ENCODE results near the gene DHTKD1. TPM values are rescaled to one million over a fixed set of nuclear protein-coding genes. Genes with fewer than 3 reads are reported as not detected.
"Not testable (repeated sequence)": the region's sequence is repeated elsewhere in the genome, so short reads cannot be mapped to it uniquely, and the experiment has no call there.

Gene DHTKD1
- polyA plus RNA-seq, 5 donors, result 14.7 to 19.5 (median 19.1) TPM

DNA sequence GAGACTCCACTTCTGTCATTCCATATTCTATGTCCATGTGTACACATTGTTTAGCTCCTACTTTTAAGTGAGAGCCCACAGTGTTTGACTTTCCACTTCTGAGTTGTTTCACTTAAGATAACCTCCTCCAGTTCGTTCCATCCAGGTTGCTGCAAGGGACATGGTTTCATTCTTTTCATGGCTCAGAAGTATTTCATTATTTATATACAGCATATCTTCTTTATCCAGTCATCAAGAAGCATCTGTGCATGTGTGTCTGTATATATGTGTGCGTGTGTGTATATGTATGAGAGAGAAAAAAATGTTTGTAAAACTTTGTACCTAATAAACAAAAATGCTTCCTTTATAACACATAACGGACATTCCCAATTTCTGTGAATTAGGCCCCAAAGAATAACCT is 66.9 kb downstream of the DHTKD1 start:
- no peak for DNase-seq

DNA sequence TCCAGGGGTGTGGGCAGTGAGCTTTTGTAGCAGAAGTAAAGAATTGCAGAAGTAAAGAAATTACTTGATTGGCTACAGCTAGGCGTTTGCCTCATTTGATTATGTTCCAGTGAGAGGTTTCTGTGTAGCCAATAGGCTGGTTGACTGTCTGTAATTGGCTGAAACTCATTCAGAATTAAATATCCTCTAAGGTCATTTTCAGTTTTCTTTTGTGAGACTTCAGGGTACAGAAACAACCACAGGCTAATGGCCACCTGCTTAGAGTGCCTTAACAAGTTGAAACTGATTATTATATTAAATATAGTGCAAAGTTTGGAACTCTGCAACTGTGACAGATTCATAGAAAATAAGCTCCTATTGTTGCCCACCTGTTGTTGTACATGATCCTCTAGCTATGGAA is 71.3 kb downstream of the DHTKD1 start:
- DNase-seq, result no peak

DNA sequence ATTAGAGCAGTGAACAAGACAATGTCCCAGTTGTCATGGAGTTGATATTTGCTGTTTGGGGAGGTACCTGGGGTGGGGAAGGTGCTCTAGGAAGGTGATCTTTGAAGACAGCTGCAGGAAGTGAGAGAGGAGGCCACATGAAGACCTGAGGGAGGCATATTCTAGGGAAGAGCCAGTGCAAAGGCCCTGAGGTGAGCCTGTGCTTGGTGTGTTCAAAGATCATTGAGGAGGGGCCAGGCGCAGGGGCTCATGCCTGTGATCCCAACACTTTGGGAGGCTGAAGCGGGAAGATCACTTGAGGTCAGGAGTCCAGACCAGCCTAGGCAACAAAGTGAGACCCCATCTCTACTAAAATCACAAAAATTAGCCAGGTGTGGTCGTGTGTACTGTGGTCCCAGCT is 75.8 kb downstream of the DHTKD1 start:
- no peak for DNase-seq

DNA sequence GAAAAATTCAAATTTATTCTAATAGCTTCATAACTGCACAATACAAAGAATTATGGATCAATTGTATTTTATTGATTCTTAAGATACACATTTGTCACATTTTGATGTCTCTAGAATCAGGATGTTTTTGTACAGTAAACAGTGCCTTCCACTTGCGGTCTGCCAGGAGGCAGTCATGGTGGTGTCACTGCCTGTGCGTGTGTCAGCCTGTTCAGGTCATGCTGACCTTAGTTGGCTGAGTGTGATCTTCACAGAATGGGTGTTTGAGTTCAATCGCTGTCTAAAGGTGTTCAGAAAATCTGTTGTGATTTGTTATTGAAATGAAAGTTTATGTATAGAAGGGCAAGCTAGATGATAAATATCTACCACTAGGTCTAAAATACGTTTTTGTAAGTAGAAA is 81.4 kb downstream of the DHTKD1 start:
- DNase-seq, result no peak

DNA sequence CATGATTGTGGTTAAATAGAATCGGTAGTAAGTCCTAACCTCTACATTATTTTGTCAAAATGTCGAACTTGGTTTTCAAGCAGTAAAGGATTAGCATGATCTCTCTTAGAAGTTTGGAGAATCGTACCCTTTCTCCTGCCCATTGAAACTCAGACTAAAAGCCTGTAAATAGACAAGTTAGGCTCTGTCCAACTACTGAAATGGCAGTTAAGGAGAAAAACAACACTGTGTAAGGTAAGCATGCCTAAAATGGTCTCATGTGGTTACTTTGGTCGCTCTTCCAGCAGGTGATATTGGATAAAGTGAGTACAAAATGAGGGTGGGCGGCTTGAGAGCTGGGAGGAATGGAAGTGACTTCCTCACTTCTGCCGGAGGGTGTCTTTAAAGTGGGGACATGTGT is 85.8 kb downstream of the DHTKD1 start:
- no peak for DNase-seq

DNA sequence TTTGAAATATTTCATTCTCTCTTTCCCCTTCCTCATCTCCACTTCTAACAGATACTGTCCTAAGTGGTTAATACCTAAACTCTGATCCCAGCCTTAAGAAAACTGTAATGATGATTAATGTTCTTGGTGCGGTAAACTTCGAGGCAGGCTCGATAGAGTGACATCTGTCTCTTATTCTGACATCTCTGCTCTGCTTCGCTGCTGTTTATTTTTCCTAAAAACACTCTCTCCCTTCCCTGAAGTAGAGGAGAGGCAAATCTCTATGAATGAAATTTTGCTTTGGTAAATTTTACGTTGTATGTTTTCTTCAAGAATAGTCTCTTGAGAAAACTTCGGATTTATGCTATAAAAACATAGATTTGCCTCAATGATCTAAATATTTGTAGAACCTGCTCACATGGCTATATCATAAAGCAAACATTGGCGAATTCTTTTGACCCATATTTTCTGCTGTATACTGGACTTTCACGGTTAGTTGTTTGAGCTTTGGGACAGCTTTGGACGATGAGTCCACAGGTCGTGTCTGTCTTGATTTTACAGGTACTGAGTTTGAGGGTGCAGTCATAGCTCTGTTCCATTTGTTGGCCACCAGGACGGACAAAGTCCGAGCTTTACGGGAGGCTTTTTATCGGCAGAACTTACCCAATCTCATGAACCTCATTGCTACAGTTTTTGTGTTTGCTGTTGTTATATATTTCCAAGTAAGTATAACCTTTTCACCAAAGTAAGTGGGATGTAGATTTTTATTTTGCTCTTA is 87.8 kb downstream of the DHTKD1 start:
- DNase-seq, result no peak

DNA sequence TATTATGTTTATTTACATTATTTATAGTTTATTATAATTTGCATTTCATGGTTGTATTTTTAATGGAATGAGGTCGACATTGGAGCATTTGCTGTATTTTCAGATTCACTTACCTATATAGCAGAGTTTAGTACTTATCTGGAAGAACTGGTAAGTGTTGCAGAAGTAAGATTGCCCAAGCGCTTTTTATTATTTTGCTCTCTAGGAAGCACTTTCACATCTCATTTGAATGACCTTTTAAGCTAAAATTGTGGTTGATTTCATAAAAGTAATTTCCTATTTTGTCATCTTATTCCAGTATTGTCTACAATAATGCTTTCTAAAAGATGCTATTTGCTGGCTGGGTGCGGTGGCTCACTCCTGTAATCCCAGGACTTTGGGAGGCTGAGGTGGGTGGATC is 89.4 kb downstream of the DHTKD1 start:
- DNase-seq, result no peak

DNA sequence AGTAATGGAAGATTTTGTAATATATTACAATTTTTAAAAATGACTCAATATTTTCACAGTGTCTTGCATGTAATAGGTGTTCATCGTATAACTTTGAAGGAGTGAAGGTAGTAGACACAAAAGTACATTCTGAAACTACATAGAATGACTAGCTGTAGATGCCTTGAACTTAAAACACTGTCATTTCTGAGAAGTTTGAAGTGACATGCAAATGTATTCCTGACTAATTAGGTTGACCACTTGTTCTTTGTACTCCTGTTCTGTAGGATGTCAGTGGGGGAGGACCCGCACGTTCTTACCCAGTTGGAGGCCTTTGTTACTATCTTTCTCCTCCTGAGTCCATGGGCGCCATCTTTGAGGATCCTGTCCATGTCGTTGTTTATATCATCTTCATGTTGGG is 91.9 kb downstream of the DHTKD1 start:
- DNase-seq, result no peak

DNA sequence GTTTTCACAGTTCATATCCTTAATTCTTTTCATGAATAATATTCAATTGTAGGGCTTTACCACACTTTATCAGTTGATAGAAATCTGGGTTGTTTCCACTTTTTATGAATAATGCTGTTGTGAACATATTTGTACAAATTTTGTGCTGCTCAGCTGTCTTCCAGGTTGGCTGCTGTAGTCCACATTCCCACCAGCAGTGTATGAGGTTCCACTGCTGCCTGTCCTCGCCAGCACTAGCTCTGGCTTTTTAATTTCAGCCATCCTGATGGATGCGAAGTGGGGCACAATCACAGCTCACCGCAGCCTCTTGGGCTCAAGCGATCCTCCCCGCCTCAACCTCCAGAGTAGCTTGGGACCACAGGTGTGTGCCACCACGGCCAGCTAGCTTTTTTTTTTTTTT is 94.2 kb downstream of the DHTKD1 start:
- no peak for DNase-seq

DNA sequence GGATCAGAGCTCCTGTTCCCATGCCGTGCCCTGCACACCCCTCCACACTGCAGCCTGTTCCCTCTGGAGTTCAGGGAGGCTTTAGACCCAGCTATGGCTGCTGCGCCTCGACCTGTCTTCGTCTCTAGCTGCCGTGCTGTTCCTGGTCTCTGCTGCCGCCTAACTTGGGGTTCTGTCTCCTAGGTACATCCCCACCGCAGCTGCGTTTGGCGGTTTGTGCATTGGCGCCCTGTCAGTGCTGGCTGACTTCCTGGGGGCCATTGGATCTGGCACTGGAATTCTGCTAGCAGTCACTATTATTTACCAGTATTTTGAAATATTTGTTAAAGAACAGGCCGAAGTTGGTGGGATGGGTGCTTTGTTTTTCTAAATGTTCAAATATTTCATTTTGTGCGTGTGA is 95.3 kb downstream of the DHTKD1 start:
- DNase-seq, result no peak

DNA sequence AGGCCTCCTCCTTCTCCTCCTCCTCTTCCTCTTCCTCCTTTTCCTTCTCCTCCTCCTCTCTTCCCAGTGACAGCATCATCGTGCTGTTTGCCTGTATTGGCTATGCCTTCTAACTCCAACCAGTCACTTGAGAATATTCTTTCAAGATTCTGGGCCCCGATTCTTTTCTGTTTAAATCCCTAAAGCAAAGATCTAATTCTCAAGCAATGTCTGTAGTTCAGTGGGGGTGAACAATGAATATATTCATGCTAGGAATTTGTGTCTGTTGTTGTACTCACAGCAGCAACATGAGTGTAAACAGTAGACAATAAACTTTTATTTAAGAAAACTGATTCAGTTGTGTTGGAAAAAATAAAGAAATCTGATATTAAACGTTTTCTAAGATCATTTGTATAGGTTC is 96.3 kb downstream of the DHTKD1 start:
- DNase-seq, result no peak

DNA sequence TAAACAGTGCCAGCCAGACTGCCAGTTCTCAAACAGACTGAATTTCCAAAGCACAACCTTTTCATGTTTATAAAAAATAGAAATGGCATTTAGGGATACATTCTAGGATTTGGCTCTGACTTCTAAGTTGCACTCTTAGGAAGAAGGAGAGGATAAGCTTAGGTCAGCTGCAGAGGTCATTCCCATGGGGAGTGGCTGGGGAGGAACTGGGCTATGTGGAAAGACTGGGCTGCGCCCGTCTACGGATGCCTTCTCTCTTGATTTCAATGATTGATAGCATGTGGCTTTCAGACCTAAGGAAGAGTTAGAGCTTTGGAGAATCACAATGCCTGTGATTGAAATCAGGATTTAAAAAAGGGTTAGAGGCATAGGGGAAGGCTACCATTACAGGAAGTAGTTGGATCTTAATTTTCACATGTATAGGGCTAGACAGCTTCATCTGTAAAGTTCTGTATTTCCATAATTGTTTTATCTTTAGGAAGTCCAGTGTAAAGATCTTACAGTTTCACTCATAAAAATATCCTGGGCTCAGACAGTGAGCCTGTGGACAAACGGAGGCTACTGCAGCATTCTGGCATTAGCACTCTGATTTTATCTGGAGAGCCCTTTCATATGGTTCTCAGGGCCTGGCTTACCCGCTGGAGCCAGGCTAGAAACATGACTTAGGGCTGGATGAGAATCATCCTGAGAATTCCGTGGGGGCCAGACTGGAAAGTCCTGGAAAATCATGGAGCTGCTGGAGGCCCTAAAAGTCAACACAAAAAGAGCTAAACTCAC is 97.4 kb downstream of the DHTKD1 start:
- no peak for DNase-seq

DNA sequence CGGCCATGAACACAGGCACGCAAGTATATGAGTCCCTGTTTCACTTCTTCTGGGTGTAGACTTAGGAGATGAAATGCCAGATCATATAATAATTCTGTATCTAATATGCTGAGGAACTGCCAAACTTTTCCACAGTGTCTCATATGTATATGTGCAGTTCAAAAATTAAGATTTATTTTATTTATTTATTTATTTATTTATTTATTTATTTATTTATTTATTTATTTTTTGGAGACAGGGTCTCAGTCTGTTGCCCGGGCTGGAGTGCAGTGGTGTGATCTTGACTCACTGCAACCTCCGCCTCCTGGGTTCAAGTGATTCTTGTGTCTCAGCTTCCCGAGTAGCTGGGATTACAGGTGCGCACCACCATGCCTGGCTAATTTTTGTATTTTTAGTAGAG is 102.8 kb downstream of the DHTKD1 start:
- DNase-seq, result not testable (repeated sequence)

Other genes with a start within 250 kb of the DHTKD1 start
- gene PROSER2, start 245.6 kb upstream of the DHTKD1 start, polyA plus RNA-seq (ENCODE audit: insufficient read depth in 1 of 5, insufficient read length in 5 of 5, low replicate concordance in 1 of 5), result 1 to 10 TPM; 2.1 to 3.4 (median 2.8) TPM
- 10 to 100 TPM; 22.7 to 41.8 (median 37.2) TPM for gene UPF2, start 26.1 kb upstream of the DHTKD1 start, polyA plus RNA-seq (ENCODE audit: insufficient read depth in 1 of 5, insufficient read length in 5 of 5, low replicate concordance in 1 of 5)
- gene SEC61A2, start 60.7 kb downstream of the DHTKD1 start, polyA plus RNA-seq (ENCODE audit: insufficient read depth in 1 of 5, insufficient read length in 5 of 5, low replicate concordance in 1 of 5), result 10 to 100 TPM; 12.9 to 15.9 (median 15.4) TPM
- 10 to 100 TPM; 48.3 to 68.3 (median 56.8) TPM for gene NUDT5, start 126.9 kb downstream of the DHTKD1 start, polyA plus RNA-seq (ENCODE audit: insufficient read depth in 1 of 5, insufficient read length in 5 of 5, low replicate concordance in 1 of 5)
- gene CDC123, start 127.2 kb downstream of the DHTKD1 start, polyA plus RNA-seq (ENCODE audit: insufficient read depth in 1 of 5, insufficient read length in 5 of 5, low replicate concordance in 1 of 5), result 100 to 1,000 TPM in 1 of 5 donors, 10 to 100 TPM in 4; 84.7 to 109 (median 92.4) TPM